ENCODE results near the gene RAB33A.

Gene RAB33A

GRCh38 chrX:130211415-130212186, 39.8 kb downstream of the RAB33A start:
- H3K27ac ChIP-seq (replicated peaks), result no peak overlapping the region
- H3K27me3 ChIP-seq (ENCODE audit: insufficient read depth, poor library complexity, severe bottlenecking), result no peaks in the 10 kb centered on the region
- H3K4me3 ChIP-seq (replicated peaks; ENCODE audit: insufficient read depth, low read length), result no peak overlapping the region
- DNase-seq (ENCODE audit: low read depth in 1 of 2, low spot score in 1 of 2), result no peak
- no peak for TF ChIP-seq REST (IDR thresholded peaks at IDR 0.05; ENCODE audit: insufficient replicate concordance, low read depth)
- TF ChIP-seq CTCF (IDR thresholded peaks at IDR 0.05; ENCODE audit: insufficient read depth, low read length), result no peak
- TF ChIP-seq POLR2AphosphoS5 (IDR thresholded peaks at IDR 0.05; ENCODE audit: low read depth), result no peak
- no peak for TF ChIP-seq GABPA (IDR thresholded peaks at IDR 0.05; ENCODE audit: low read depth)
- no peak for TF ChIP-seq SPI1 (IDR thresholded peaks at IDR 0.05; ENCODE audit: borderline replicate concordance, low read depth)

DNA sequence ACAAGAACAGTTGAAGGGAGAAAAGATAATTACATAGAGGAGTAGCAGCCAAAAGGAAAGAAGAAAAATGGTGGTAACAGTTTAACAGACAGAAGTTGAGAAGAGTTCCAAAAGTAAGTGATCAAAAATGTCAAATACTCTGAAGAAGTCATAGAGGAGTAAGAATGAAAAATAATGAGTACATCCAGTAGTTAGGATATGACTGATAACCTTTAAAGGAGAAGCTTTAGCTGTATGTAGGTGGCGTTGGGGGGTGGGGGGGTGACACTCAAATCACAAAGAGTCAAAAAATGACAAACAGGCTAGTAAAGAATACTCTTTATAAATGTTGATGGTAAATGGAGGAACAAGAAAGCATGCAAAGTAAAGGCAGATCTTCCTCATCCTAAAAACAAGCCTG, 40.6 kb downstream of the RAB33A start:
- Histone ChIP-seq H3K4me3 (replicated peaks; ENCODE audit: insufficient read depth, low read length) (no peak overlapping the region), H3K27ac (replicated peaks) (no peak overlapping the region), H3K27me3 (ENCODE audit: insufficient read depth, poor library complexity, severe bottlenecking) (no peaks in the 10 kb centered on the region)
- TF ChIP-seq CTCF (IDR thresholded peaks at IDR 0.05; ENCODE audit: insufficient read depth, low read length) (no peak), REST (IDR thresholded peaks at IDR 0.05; ENCODE audit: insufficient replicate concordance, low read depth) (no peak), POLR2AphosphoS5 (IDR thresholded peaks at IDR 0.05; ENCODE audit: low read depth) (no peak), SPI1 (IDR thresholded peaks at IDR 0.05; ENCODE audit: borderline replicate concordance, low read depth) (no peak), GABPA (IDR thresholded peaks at IDR 0.05; ENCODE audit: low read depth) (no peak)
- DNase-seq (ENCODE audit: low read depth in 1 of 2, low spot score in 1 of 2), result no peak

- DNase-seq (ENCODE audit: low read depth in 1 of 2, low spot score in 1 of 2), result no peak
- no peaks in the 10 kb centered on the region for H3K27me3 ChIP-seq (ENCODE audit: insufficient read depth, poor library complexity, severe bottlenecking)
- H3K27ac ChIP-seq (replicated peaks), result no peak overlapping the region
- TF ChIP-seq POLR2AphosphoS5 (IDR thresholded peaks at IDR 0.05; ENCODE audit: low read depth) (no peak), GABPA (IDR thresholded peaks at IDR 0.05; ENCODE audit: low read depth) (no peak), CTCF (IDR thresholded peaks at IDR 0.05; ENCODE audit: insufficient read depth, low read length) (no peak), SPI1 (IDR thresholded peaks at IDR 0.05; ENCODE audit: borderline replicate concordance, low read depth) (no peak), REST (IDR thresholded peaks at IDR 0.05; ENCODE audit: insufficient replicate concordance, low read depth) (no peak)
- H3K4me3 ChIP-seq (replicated peaks; ENCODE audit: insufficient read depth, low read length), result no peak overlapping the region
These were observed 41.6 kb downstream of the RAB33A start for GRCh38 chrX:130213376-130213775.

Measured in HL-60 (cell line).